ENCODE measurements around the gene DHRS2.

The DHRS2 gene

GRCh38 chr14:23613242-23614070 lies 22.7 kb upstream of the DHRS2 start:
- no peak for DNase-seq

- no peak for DNase-seq
These were observed 21.8 kb upstream of the DHRS2 start for GRCh38 chr14:23614395-23614828.

- DNase-seq = no peak
These were observed 20.3 kb upstream of the DHRS2 start for GRCh38 chr14:23615856-23616255.

GRCh38 chr14:23617539-23617938 lies 18.6 kb upstream of the DHRS2 start:
- no peak for DNase-seq

GRCh38 chr14:23618415-23618988 lies 17.7 kb upstream of the DHRS2 start:
- no peak for DNase-seq

- DNase-seq = no peak
These were observed 15.9 kb upstream of the DHRS2 start for GRCh38 chr14:23620177-23620702.

GRCh38 chr14:23621204-23621931 lies 14.8 kb upstream of the DHRS2 start:
- no peak for DNase-seq

GRCh38 chr14:23621932-23622730 lies 14.0 kb upstream of the DHRS2 start:
- no peak for DNase-seq

GRCh38 chr14:23622990-23623389 lies 13.2 kb upstream of the DHRS2 start:
- DNase-seq = no peak

- DNase-seq = no peak
These were observed 12.2 kb upstream of the DHRS2 start for GRCh38 chr14:23623962-23624361.

- no peak for DNase-seq
These were observed 11.2 kb upstream of the DHRS2 start for GRCh38 chr14:23624830-23625404.

GRCh38 chr14:23626946-23627345 lies 9.2 kb upstream of the DHRS2 start:
- no peak for DNase-seq

GRCh38 chr14:23627961-23628360 lies 8.2 kb upstream of the DHRS2 start:
- no peak for DNase-seq

GRCh38 chr14:23629204-23629603 lies 7.0 kb upstream of the DHRS2 start:
- no peak for DNase-seq

- DNase-seq = no peak
These were observed 6.2 kb upstream of the DHRS2 start for GRCh38 chr14:23629832-23630396.

GRCh38 chr14:23630687-23631086 lies 5.5 kb upstream of the DHRS2 start:
- no peak for DNase-seq

- no peak for DNase-seq
These were observed 4.9 kb upstream of the DHRS2 start for GRCh38 chr14:23631234-23631633.

- DNase-seq = peak; percentile 48
These were observed 4.3 kb upstream of the DHRS2 start for GRCh38 chr14:23631702-23632460.

GRCh38 chr14:23632461-23633159 lies 3.6 kb upstream of the DHRS2 start:
- DNase-seq = no peak

- DNase-seq = no peak
These were observed 2.9 kb upstream of the DHRS2 start for GRCh38 chr14:23633160-23633701.

All from NCI-H146 (cell line).